ENCODE measurements around the gene TRIM50.

DNA sequence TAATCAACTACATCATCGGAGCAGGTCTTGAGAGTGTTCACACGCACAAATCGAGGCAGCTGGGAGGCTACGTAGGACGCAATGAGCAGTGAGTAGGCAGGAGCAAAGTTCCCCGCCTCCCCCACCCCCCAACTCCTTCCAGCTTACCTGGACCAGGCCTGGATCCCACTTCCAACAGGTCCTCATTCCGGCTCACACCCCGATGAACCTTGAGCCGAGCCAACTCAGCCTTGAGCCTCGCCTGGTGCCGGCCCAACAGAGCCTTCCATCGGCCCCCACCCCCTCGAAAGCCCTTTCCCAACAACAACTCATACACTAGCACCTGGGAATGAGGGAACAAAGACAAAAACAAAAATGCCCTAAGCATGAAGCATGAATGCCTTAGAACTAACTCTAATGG is 20.4 kb downstream of the TRIM50 start:
- TF ChIP-seq, protein P1, sequence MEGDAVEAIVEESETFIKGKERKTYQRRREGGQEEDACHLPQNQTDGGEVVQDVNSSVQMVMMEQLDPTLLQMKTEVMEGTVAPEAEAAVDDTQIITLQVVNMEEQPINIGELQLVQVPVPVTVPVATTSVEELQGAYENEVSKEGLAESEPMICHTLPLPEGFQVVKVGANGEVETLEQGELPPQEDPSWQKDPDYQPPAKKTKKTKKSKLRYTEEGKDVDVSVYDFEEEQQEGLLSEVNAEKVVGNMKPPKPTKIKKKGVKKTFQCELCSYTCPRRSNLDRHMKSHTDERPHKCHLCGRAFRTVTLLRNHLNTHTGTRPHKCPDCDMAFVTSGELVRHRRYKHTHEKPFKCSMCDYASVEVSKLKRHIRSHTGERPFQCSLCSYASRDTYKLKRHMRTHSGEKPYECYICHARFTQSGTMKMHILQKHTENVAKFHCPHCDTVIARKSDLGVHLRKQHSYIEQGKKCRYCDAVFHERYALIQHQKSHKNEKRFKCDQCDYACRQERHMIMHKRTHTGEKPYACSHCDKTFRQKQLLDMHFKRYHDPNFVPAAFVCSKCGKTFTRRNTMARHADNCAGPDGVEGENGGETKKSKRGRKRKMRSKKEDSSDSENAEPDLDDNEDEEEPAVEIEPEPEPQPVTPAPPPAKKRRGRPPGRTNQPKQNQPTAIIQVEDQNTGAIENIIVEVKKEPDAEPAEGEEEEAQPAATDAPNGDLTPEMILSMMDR (IDR thresholded peaks at IDR 0.05) = no peak
- TF ChIP-seq ZFX (IDR thresholded peaks at IDR 0.05; ENCODE audit: borderline replicate concordance) = no peak
